Fibroblast of skin of scalp (primary cell): ENCODE measurements around the gene TRIM47.

Experiments used
- DNase-seq: peaks from one replicate; pipeline ENCODE4 v3.0.0-alpha.2; 2013

Gene TRIM47

GRCh38 chr17:75906143-75906884 is 27.9 kb upstream of the TRIM47 start:
- no peak for DNase-seq

GRCh38 chr17:75904749-75905521 is 26.6 kb upstream of the TRIM47 start, which contains the start of gene MRPL38:
MRPL38 (minus strand) TSS chr17:75904884; CDS start chr17:75904875, 9 bp downstream.
- peak; percentile 94 for DNase-seq

GRCh38 chr17:75902406-75902805 is 24.0 kb upstream of the TRIM47 start:
- DNase-seq, result no peak

GRCh38 chr17:75901727-75902126 is 23.3 kb upstream of the TRIM47 start:
- DNase-seq, result no peak

GRCh38 chr17:75900691-75901533 is 22.5 kb upstream of the TRIM47 start:
- DNase-seq, result no peak

GRCh38 chr17:75899767-75900468 is 21.5 kb upstream of the TRIM47 start:
- no peak for DNase-seq

- no peak for DNase-seq
These were observed 21.0 kb upstream of the TRIM47 start for GRCh38 chr17:75899353-75899752.

- DNase-seq, result no peak
These were observed 20.4 kb upstream of the TRIM47 start for GRCh38 chr17:75898791-75899190.

GRCh38 chr17:75898065-75898464 is 19.7 kb upstream of the TRIM47 start:
- DNase-seq, result no peak

GRCh38 chr17:75897160-75898019 is 19.0 kb upstream of the TRIM47 start:
- no peak for DNase-seq

- DNase-seq, result peak; percentile 82
These were observed 18.2 kb upstream of the TRIM47 start, which contains the start of gene TRIM65 for GRCh38 chr17:75896415-75897159. TRIM65 (minus strand) TSS chr17:75896951; CDS start chr17:75896937, 14 bp downstream.

GRCh38 chr17:75895370-75896155 is 17.2 kb upstream of the TRIM47 start:
- peak; percentile 51 for DNase-seq

GRCh38 chr17:75894049-75894733 is 15.8 kb upstream of the TRIM47 start:
- no peak for DNase-seq

GRCh38 chr17:75893305-75894048 is 15.1 kb upstream of the TRIM47 start:
- DNase-seq, result no peak

- no peak for DNase-seq
These were observed 14.3 kb upstream of the TRIM47 start for GRCh38 chr17:75892556-75893224.

- no peak for DNase-seq
These were observed 13.5 kb upstream of the TRIM47 start for GRCh38 chr17:75891605-75892555.
